Stimulated activated CD8-positive, alpha-beta memory T cell treated with anti-CD3 and anti-CD28 coated beads, Interleukin-7, amount 100 ng/mL, for 1 hour (primary cell): Measurements from ENCODE around the gene HIGD1C.
"Not testable (repeated sequence)": the region's sequence is repeated elsewhere in the genome, so short reads cannot be mapped to it uniquely, and the experiment has no call there.

ENCODE experiments used
- DNase-seq, 2 donors: peaks; one replicate each; pipeline ENCODE4 v3.0.0-alpha.2; 2020; ENCODE audit warnings: low read depth in 2 of 2

Gene HIGD1C

DNA sequence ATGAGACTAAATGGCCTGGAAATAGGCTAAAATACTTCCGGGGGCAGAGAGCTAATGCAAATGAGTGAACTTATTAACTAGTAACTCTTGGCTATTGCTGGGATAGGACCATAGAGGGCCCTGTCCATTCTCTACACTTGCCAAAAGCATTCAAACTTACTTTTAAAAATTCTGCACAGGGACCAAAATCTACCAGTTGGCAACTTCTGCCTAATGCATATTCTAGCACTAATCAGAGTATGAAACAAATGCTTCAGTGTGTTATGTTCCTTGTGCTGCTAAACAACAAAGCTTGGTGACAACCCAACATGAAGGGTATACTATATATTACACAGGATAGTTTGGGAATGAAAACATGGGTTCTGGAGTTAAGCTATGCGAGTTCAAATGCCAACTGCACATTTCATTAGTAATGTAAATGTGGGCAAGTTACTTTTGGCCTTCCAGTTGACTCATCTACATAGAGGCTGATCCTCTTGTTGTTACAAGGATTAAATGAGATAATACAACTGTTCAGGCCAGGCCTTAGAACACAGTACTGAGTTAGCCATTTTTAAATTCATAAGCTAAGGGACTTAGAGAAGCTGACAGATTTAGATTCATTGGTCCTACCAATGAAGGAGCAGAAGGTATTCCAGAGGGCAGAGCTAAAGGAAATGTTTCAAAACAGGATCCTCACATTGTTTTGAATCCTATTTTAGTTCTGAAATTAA is 32.4 kb downstream of the HIGD1C start:
- DNase-seq = no peak

DNA sequence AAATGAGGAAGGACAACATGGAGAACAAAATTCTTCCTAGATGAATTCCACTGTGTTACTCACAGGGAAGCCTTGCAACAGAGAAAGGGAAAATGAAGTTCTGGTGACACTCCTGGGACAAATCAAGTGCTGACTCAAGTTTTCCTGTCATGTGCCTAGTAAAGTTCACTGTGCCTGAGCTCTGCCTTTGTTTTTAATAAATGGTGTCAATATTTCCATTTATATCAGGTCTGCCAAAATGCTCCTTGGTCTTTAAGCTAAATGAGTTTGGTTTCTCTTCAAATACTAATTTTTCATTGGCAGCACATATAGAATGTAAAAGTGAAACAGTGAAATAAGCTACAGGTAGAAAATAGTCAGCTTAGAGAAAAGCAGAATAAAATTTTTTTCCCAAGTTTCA is 33.0 kb downstream of the HIGD1C start:
- no peak for DNase-seq

DNA sequence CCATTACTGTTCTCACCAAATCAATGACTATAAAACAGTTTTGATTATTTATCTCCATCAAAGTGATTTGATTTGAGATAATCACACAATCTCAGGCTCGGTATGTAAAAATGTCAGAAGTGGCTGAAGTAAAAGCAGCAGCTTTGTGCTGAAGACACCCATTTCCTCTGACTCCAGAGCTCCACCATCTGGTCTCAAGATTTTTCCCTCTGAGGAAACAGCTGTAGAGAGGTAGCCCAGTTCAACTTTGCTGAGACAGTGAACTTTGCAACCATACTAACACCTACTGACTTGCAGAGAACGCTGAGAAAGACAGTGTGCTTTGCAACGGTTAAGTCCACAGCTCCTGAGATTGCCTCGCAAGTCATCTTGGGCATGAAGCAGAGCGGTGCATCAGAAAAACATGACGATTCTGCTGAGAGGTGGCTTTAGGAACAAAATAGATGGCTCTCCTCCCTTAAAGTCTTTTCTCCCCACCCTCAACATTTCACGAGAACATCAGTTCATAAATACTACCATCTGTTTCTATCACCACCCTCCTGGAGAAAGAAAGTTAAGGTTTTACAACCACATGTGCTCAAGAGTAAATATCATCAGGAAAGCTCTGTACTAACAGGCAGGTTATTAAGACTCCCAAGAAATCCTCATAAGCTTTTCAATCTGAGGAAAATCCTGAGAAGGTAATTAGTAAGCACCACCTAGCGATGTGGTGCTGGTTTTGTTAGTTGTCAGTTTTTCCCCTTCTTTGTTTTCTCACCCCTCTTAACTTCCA is 34.8 kb downstream of the HIGD1C start:
- DNase-seq = no peak

DNA sequence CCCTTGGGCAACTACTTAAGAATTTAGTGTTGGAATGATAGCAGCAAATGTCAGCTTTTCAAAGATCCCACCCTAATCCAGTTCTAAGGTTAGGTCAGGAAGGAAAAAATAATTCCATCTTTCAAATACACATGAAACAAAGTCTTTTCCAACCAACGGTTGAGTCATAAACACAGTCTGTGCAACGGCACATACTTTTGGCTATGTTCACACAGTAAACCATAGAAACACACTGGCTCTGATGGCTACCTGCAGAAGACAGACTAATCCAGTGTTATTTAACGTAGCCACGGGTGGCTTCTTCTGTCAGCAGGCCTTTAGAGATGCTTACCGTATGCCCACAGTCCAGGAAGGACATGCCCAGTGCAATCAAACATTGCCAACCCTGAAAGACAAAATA is 35.7 kb downstream of the HIGD1C start:
- DNase-seq = no peak

DNA sequence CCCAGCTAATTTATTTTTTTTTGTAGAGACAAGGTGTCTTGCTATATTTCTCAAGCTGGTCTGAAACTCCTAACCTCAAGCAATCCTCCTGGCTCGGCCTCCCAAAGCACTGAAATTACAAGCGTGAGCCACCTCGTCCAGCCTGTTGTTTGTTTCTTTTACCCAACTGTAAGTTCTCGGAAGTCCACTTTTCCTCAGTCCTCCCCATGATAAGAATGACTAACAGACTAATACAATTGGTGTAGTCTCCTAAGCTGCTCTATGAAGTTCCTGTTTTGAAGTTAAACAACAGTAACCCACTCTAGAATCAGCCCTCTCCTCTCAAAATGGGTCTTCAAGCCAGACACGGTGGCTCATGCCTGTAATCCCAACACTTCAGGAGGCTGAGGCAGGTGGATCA is 36.5 kb downstream of the HIGD1C start:
- DNase-seq = no peak

DNA sequence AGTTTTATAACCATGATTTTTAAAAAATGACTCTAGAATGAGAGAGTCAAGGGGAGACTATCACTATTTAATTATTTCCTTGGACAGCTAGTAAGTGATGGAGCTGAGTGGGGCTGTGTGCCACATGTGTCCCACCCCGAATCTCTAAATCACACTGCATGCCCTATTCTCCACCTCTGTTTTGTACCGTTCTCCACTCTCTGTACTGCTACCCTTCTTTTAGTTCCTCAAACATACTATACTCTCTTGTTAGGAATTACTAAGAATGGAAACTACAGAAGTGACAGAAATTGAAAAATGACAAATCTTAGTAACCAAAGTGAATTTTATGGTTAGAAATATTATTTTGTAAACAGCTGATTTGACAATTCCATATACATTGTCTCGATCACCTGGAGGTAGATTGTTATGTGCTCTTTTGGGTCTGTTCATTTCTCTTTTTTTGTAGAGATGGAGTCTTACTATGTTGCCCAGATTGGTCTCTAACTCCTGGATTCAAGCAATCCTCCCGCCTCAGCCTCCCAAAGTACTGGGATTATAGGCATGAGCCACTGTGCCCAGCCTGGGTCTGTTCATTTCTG is 37.9 kb downstream of the HIGD1C start:
- no peak for DNase-seq

DNA sequence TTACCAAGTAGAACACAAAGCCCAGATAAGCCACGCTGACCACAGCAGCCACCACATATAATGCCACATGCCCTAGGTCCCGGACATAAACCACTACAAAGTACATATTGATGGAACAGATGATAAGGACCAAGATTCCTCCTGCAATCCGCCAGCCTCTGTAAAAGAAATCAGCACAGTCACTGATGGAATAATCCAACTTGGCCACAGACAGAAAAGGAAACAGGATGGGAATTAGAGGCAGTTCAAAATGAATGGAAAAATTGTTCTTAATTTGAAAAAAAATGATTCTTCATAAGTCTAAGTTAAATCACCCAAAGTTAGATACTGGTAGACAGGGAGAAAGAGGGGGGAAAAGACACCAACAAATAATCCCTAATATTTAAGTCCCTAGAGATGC is 38.4 kb downstream of the HIGD1C start:
- DNase-seq = no peak

DNA sequence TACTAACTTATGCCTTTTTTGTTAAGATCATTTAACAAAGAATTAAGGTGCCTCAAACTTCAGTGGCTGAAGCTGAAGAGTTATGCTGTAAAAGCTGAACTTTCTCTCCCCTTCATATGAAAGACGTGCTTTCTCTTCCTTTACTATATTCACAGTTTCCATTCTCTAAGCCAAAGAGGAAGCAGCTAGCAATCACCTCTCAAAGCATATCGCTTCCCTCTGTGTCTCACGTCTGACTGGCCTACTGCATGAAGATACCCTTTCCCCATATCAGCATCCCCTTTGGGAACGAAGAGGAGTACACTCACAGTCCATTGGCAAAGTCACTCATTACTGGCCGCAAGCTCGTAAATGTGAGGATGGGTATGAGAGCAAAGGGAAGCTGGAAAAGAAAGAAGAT is 38.9 kb downstream of the HIGD1C start:
- no peak for DNase-seq

DNA sequence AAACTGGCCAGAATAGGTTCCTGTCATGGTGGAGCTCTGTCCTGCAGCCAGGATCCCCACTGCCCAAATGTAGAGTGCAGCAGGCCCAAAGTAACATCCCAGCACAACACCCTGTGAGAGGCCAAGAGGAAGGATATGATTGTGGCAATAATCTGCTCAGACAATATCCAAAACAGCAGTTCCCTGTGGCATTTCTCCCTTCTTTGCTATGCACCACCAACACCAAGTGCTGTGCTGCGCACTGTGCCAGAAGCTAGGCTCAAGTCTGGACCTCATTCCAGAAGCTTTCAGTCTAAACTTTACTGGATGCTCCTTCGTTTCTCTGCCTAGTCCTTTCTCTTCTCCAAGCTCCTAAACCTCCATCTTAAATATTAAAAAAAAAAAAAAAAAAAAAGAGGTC is 40.5 kb downstream of the HIGD1C start:
- no peak for DNase-seq

DNA sequence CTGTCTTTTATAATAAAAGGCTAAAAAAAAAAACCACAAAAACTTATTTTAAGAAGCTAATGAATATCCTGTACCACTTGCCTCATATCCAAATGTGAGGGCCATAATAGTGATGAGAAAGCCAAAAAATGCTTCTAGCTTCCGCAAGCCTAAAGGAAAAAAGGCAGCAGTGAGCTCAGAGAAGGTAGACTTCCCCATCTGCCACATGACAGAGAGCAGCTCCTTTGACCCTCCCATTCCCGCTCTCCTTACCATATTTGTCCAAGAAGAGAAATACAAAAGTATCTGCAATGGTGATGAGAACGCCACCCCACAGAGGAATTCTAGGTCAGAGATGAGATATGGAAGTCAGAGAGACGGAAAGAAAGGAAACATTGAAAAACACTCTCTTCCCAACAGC is 46.7 kb downstream of the HIGD1C start:
- DNase-seq = no peak

DNA sequence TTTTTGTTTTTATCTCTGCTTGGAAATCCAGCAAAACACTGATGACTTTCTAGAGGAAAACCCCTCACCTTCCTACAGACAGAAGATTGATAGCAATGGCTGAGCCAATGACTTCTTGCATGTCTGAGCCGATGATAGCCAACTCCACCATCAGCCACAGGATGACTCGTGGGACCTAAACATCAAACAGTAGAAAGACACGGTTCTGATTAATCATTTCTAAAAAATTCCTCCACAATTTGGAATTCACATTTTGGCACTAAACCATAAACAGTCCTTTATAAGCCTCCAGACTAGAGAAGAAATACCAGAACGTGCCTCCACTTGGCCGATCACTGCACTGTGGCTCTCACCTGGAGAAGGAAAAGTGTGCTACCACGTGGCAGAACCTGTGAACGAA is 47.9 kb downstream of the HIGD1C start:
- DNase-seq = no peak

DNA sequence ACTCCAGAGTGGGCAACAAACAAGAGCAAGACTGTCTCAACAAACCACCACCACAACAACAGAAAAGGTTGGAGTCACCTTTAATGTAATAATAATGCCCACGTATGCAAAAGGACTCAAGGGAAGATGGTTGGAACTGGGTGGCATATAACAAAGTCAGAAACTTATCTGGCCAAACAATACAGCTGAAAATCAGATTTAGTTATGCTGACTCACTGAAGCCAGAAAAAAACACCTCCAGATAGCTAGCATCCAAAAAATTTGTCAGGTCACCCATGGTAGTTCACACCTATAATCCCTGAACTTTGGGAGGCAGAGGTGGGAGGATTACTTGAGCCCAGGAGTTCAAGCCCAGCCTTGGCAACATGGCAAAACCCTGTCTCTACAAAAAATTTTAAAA is 49.5 kb downstream of the HIGD1C start:
- DNase-seq = no peak

DNA sequence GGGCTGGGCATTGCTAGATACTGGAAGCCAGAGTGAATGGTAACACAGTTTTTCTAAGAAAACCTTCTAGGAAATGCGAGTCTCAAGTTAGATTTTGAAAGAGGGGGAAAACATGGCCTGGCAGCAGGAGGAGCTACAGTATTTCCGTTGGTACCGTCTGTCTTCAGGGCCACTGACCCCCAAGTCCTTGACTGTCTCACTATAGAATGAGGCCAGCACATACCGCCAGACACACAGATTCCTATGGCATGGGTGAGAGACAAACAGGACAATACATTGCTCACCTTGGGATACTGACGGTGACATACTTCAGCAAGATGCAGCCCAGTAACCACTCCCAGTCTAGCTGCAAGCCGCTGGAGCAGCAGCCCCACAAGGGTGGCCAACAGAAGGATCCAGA is 52.2 kb downstream of the HIGD1C start:
- DNase-seq = no peak

DNA sequence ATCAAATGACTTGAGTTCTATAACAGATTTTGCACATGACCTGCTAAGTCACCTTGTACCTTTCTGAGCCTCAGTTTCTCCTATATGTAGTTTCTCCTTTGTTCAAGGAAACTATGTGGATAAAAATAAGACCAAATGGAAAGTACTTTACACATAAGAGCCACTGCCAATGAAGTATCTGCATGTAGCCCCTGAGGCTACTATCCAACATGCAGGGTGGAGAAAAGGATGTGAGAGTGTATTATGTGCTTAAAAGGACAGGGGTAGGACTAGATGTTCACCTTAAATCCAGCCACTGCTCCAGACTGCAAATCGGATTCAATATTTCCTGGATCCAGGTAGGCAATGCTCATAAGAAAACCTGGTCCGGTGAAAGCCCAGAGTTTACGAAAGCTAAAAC is 52.7 kb downstream of the HIGD1C start:
- no peak for DNase-seq

DNA sequence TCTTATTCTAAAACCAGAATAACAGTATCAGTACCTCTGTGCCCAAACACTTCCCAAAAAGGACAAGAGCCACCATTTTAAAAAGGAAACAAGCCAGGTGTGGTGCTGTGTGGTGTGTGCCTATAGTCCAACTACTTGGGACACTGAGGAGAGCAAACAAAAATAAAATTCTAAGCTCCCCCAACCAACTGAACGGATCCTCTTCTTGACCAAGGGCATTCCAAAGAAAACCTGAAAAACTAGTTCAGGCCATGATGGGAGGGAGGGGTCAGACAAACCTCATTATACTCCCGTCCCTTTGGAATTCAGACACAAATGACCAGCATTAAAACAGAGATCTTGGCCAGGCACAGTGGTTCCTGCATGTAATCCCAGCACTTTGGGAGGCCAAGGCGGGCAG is 53.3 kb downstream of the HIGD1C start:
- no peak for DNase-seq

DNA sequence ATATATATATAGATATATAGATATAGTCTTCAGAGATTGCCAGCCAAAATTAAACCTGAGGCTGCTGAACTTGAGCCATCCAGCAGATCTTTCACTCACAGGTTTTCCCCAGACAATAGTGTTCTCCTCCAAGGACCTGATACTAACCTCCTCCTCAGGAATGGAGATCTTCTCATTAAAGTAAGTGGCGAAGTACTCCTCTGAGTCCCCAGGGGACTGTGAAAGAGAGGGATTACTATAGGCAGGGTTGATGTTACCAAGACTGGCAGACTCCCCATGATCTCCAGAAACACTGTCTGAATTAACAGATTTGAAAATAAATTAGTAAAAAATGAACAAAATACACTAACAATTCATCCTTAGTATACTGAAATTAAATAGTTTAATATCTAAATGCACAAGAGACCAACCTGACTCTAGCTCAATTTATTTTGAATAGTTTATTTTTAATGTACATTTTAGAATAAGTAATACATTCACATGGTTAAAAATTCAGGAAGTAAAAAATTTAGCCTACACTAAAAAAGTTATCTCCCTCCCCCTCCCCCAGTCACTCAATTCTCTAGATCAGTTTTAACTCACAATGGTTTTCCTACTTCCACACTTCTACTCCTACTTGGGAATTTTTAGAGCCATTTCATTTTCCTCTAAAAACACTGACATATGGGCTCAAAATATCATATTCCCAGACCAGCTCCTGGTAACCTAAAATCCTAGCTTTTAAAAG is 56.1 kb downstream of the HIGD1C start:
- no peak for DNase-seq

DNA sequence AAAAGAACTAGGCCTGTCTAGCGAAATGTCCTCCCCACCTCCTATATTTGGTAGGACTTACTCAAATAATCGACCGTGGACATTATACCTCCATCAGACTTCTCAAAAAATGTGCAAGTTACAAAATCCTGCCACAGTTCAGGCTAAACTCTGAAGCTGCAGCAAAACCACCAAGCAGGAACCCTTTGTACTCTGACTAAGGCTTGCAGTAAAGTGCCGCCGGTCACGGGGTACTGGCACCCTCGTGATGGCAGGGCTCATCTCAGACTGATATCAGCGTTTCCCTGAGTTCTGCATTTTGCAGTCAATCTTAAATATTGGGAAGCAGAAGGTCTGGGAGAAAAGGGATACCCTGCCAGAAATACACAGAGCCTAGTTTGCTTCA is 56.7 kb downstream of the HIGD1C start:
- no peak for DNase-seq

DNA sequence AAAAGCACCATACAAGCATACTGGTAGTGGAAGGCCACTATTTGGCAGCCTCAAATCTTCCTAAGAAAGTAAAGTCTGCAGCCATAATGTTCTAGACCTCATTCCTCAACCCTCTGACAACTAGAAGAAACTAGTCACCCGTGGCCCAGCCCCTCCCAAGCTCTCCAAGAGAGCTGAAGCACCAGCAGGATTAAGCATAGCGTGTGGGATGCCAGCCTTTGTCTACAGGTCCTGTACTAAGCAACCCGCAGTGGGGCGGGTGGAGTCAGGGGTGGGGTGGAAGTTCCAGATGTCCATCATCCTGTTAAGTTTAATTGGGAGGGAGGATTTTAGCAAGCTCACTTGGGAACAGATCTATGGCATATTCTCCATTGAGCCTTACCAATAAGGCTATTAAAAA is 59.6 kb downstream of the HIGD1C start:
- no peak for DNase-seq

DNA sequence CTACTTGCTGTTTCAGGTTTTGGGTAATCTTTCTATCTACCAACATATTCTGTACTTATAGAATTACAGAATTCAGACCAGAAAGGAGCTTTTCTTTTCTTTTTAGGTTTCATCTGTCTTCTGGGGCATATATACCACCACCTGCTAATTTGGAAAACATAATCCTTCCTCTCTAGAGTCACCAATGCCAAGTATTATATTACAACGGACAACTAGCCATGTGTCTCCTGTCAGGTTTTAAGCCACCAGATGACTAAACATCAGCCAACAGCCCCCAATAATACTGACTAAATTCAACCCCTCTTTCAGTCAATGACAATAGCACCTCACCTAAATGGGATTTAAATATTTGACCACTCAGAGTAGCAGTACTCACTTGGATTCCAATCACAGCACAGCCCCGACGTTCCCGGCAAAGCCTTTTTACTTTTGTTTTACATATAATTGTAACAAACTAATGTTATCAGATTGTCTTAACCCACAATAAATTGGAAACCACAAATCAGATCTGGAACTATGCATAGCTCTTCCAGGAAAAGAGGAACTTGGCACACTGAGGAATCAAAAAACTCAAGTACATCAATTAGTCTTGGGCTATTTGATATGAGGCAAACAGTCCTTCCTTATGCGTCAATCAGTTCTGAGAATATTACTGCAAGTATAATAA is 60.4 kb downstream of the HIGD1C start:
- no peak for DNase-seq

DNA sequence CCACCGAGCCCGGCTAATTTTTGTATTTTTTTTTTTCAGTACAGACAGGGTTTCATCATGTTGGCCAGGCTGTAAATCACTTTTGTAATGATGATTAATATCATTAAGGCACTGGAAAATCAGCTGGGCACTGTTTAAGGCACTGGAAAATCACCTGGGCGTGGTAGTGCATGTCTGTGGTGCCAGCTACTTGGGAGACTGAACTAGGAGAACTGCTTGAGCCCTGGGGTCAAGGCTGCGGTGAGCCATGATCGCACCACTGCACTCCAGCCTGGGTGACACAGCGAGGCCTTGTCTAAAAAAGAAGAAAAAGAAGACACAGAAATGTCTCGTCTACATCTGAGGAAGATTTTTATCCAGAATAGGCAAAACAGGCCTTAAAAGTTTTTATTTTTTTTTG is 61.1 kb downstream of the HIGD1C start:
- DNase-seq = no peak

DNA sequence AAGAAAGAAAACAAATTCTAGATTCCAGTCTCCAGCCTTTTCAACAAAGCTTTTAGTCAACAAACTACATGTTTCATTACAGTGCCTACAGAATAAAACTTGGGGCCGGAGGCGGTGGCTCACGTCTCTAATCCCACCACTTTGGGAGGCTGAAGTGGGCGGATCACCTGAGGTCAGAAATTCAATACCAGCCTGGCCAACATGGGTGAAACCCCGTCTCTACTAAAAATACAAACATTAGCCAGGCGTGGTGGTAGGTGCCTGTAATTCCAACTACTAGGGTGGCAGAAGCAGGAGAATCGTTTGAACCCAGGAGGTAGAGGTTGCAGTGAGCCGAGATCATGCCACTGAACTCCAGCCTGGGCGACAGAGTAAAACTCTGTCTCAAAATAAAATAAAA is 62.1 kb downstream of the HIGD1C start:
- not testable (repeated sequence) for DNase-seq

DNA sequence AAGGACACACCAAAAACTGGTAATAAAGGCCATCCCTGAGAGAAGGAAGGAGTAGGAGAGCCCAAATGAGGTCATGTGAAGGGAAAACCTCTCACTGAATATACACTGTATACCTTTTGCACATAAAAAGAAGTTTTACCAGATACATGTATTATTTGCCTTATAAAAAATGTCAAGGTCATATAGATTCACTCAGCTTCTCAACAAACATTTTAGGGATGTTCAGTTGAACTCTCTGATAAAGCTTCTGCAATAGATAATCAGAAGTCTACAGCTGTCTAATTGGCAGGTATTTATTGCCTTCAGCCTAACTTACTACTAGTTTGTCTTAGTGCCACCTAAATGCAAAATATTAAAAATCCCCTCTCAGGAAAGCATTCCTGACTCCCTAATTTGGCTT is 65.1 kb downstream of the HIGD1C start:
- no peak for DNase-seq
